ENCODE results near the gene MROH7. TPM values are rescaled to one million over a fixed set of nuclear protein-coding genes. Genes with fewer than 3 reads are reported as not detected.
A peak's percentile ranks its signal among the peaks of the same experiment; 100 is the strongest.

The MROH7 gene
- 1 to 10 TPM in 1 of 2 donors, under 1 TPM in 1; 0.09 to 1.2 TPM for total RNA-seq

- no peak within 1 kb of the TSS for H3K27ac Mint-ChIP-seq
- peaks cover 7% of the 10 kb centered on the region for H3K27me3 Mint-ChIP-seq
- H3K9me3 Mint-ChIP-seq: peaks cover 5% of the 10 kb centered on the region
- no peaks in the 10 kb centered on the region for H3K36me3 Mint-ChIP-seq (ENCODE audit: low read depth)
- H3K4me1 Mint-ChIP-seq: no peaks in the 10 kb centered on the region
- no peak within 1 kb of the TSS for H3K4me3 Mint-ChIP-seq
- ATAC-seq (replicated peaks): no peak
Observed at GRCh38 chr1:54640863-54641836, at the start of gene MROH7. Gene MROH7, plus strand, starts transcription at chr1:54641786. Its CDS starts 11,141 bp downstream, at chr1:54652927.

GRCh38 chr1:54593571-54594160, 47.9 kb upstream of the MROH7 start:
- H3K9me3 Mint-ChIP-seq: no peaks in the 10 kb centered on the region
- no peaks in the 10 kb centered on the region for H3K36me3 Mint-ChIP-seq (ENCODE audit: low read depth)
- H3K4me1 Mint-ChIP-seq: peaks cover under 1% of the 10 kb centered on the region

GRCh38 chr1:54594463-54594862, 47.1 kb upstream of the MROH7 start:
- no peaks in the 10 kb centered on the region for H3K9me3 Mint-ChIP-seq
- no peaks in the 10 kb centered on the region for H3K36me3 Mint-ChIP-seq (ENCODE audit: low read depth)
- H3K27me3 Mint-ChIP-seq: no peaks in the 10 kb centered on the region
- ATAC-seq (replicated peaks): no peak
- H3K27ac Mint-ChIP-seq: no peak overlapping the region
- no peaks in the 10 kb centered on the region for H3K4me1 Mint-ChIP-seq
- no peak overlapping the region for H3K4me3 Mint-ChIP-seq

More at GRCh38 chr1:54593571-54594160, 47.9 kb upstream of the MROH7 start:
- H3K27me3 Mint-ChIP-seq: no peaks in the 10 kb centered on the region
- ATAC-seq (replicated peaks): no peak
- H3K27ac Mint-ChIP-seq: no peak overlapping the region
- H3K4me3 Mint-ChIP-seq: no peak overlapping the region

DNA sequence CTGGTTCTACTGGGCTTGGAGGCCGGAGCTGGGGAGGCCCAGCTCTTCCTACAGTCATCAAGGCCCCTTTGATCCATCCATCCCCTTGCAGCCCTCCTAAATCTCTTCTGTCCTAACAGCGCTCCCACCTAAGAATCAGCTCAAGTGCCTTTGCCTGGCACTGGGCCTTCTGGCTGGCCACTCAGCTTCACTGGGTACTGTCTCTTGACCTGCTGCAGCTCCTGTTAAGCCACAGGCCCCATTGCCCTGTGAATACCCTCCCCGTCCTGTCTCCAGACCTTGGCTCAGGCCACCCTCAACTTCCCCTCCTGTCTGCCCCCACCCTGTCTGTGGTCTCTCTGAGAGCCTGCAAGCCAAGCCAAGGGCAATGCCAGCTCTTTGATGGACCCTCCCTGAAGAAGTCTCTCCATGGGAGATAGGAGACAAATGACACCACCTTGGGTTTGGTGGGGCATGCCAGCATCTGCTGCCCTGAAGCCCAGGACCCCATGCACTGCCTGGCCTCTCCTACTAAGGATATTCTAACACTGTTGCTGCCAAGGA, 45.6 kb upstream of the MROH7 start:
- Mint-ChIP-seq H3K27ac (no peak overlapping the region), H3K4me1 (no peaks in the 10 kb centered on the region), H3K9me3 (no peaks in the 10 kb centered on the region), H3K36me3 (ENCODE audit: low read depth) (no peaks in the 10 kb centered on the region), H3K27me3 (no peaks in the 10 kb centered on the region), H3K4me3 (no peak overlapping the region)
- ATAC-seq (replicated peaks): no peak

DNA sequence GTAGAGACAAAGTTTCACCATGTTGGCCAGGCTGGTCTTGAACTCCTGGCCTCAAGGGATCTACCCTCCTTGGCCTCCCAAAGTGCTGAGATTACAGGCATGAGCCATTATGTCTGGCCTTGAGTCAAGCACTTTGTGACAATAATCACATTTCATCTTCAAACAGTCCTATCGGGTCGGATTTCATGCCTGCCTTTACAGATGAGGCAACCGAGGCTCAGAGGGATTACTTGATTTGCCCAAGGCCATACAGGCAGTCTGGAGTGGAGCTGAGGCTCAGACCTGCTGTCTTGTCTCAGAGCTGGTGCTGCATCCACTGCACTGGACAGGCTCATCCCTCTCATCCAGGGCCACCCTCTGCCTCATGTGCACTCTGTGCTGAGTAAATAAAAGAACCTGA, 44.8 kb upstream of the MROH7 start:
- no peaks in the 10 kb centered on the region for H3K27me3 Mint-ChIP-seq
- H3K4me1 Mint-ChIP-seq: no peaks in the 10 kb centered on the region
- no peak overlapping the region for H3K4me3 Mint-ChIP-seq
- no peaks in the 10 kb centered on the region for H3K9me3 Mint-ChIP-seq
- no peaks in the 10 kb centered on the region for H3K36me3 Mint-ChIP-seq (ENCODE audit: low read depth)
- no peak overlapping the region for H3K27ac Mint-ChIP-seq
- no peak for ATAC-seq (replicated peaks)

GRCh38 chr1:54597455-54598030, 44.0 kb upstream of the MROH7 start:
- Mint-ChIP-seq H3K9me3 (no peaks in the 10 kb centered on the region), H3K27me3 (no peaks in the 10 kb centered on the region), H3K27ac (no peak overlapping the region), H3K36me3 (ENCODE audit: low read depth) (no peaks in the 10 kb centered on the region), H3K4me3 (no peak overlapping the region), H3K4me1 (no peaks in the 10 kb centered on the region)
- no peak for ATAC-seq (replicated peaks)

- Mint-ChIP-seq H3K27me3 (no peaks in the 10 kb centered on the region), H3K4me3 (no peak overlapping the region), H3K4me1 (peaks cover 2% of the 10 kb centered on the region), H3K36me3 (ENCODE audit: low read depth) (no peaks in the 10 kb centered on the region), H3K9me3 (no peaks in the 10 kb centered on the region), H3K27ac (no peak overlapping the region)
- no peak for ATAC-seq (replicated peaks)
Observed at GRCh38 chr1:54599211-54599823, 42.3 kb upstream of the MROH7 start.

GRCh38 chr1:54600947-54601721, 40.5 kb upstream of the MROH7 start:
- Mint-ChIP-seq H3K27me3 (no peaks in the 10 kb centered on the region), H3K9me3 (no peaks in the 10 kb centered on the region), H3K4me3 (no peak overlapping the region), H3K27ac (no peak overlapping the region), H3K36me3 (ENCODE audit: low read depth) (no peaks in the 10 kb centered on the region), H3K4me1 (peaks cover 9% of the 10 kb centered on the region)
- ATAC-seq (replicated peaks): no peak

GRCh38 chr1:54601730-54602129, 39.9 kb upstream of the MROH7 start:
- Mint-ChIP-seq H3K27ac (no peak overlapping the region), H3K4me3 (no peak overlapping the region), H3K9me3 (no peaks in the 10 kb centered on the region), H3K4me1 (peaks cover 9% of the 10 kb centered on the region), H3K27me3 (no peaks in the 10 kb centered on the region), H3K36me3 (ENCODE audit: low read depth) (no peaks in the 10 kb centered on the region)
- ATAC-seq (replicated peaks): no peak

- H3K27ac Mint-ChIP-seq: no peak overlapping the region
- H3K36me3 Mint-ChIP-seq (ENCODE audit: low read depth): no peaks in the 10 kb centered on the region
- H3K4me3 Mint-ChIP-seq: no peak overlapping the region
- no peaks in the 10 kb centered on the region for H3K9me3 Mint-ChIP-seq
- H3K4me1 Mint-ChIP-seq: peaks cover 9% of the 10 kb centered on the region
- no peaks in the 10 kb centered on the region for H3K27me3 Mint-ChIP-seq
- no peak for ATAC-seq (replicated peaks)
Observed at GRCh38 chr1:54602554-54602953, 39.0 kb upstream of the MROH7 start.

GRCh38 chr1:54603241-54603640, 38.3 kb upstream of the MROH7 start:
- ATAC-seq (replicated peaks): no peak

DNA sequence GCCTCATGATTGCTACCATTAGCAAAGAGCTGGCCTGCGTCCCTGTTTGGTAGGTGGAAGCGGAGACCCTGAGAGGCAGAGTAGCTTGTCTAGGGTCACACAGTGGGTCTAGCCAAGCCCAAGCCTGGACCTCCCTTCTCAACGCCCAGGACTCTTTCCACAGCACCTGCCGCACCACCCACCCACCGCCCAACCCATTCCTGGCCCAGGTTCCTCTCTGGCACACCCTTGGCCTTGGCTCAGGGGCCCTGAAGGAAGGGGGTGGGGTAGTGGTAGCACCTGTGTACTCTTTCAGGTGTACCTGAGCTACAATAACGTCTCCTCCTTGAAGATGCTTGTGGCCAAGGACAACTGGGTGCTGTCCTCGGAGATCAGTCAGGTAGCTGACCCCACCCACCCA, 37.5 kb upstream of the MROH7 start:
- Mint-ChIP-seq H3K27me3 (no peaks in the 10 kb centered on the region), H3K27ac (peak overlapping the region; percentile 79), H3K4me1 (peaks cover 9% of the 10 kb centered on the region), H3K9me3 (no peaks in the 10 kb centered on the region), H3K36me3 (ENCODE audit: low read depth) (no peaks in the 10 kb centered on the region), H3K4me3 (no peak overlapping the region)
- ATAC-seq (replicated peaks): no peak

More at GRCh38 chr1:54603241-54603640, 38.3 kb upstream of the MROH7 start:
- H3K4me3 Mint-ChIP-seq: no peak overlapping the region
- peaks cover 9% of the 10 kb centered on the region for H3K4me1 Mint-ChIP-seq
- H3K9me3 Mint-ChIP-seq: no peaks in the 10 kb centered on the region
- no peaks in the 10 kb centered on the region for H3K36me3 Mint-ChIP-seq (ENCODE audit: low read depth)
- H3K27me3 Mint-ChIP-seq: no peaks in the 10 kb centered on the region
- H3K27ac Mint-ChIP-seq: no peak overlapping the region

DNA sequence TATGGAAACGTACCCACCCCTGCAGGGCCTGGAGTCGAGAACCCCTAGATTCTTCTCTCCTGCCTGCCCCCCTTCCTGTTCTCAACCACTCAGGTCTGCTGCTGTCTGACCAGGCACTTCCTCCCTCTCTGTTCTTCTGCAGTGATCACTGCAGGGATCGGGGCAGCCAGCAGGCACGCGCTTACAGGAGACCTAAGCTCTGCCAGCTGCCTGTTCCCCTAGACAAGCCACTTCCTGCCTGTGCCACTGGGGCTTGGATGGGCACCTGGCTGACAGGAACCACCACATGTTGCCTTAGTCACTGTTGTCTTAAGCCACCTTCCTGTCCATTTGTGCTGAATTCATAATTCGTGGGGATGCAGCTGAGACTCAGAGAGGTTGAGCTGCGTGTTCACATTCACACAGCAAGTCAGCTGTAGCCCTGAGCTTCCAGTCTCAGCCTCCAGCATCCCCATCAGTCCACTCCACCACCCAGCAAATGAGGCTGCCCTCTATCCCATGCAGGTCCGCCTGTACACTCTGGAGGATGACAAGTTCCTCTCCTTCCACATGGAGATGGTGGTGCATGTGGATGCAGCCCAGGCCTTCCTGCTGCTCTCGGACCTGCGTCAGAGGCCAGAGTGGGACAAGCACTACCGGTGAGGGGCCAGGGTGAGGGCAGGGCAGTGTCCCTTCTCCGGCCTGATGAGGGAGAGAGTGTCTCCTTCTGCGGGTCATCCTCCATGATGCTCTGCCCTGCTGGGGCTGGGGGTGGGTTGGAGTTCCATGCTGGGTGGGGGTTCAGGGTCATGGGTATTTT, 36.8 kb upstream of the MROH7 start:
- H3K27me3 Mint-ChIP-seq: no peaks in the 10 kb centered on the region
- peaks cover 9% of the 10 kb centered on the region for H3K4me1 Mint-ChIP-seq
- H3K9me3 Mint-ChIP-seq: no peaks in the 10 kb centered on the region
- peak overlapping the region; percentile 79 for H3K27ac Mint-ChIP-seq
- peak overlapping the region; percentile 4 for H3K4me3 Mint-ChIP-seq
- no peaks in the 10 kb centered on the region for H3K36me3 Mint-ChIP-seq (ENCODE audit: low read depth)
- ATAC-seq (replicated peaks): peak; percentile 76

All from activated T-helper 17 cell treated with anti-CD3 and anti-CD28 coated beads, Interleukin-2, amount 50 U/mL, for 72 hours (primary cell).